Endothelial cell of umbilical vein (primary cell): Measurements from ENCODE around the gene CHRM4. TPM values are rescaled to one million over a fixed set of nuclear protein-coding genes. Genes with fewer than 3 reads are reported as not detected.

ENCODE experiments used
- BruUV-seq: library from RNA; stranded (reverse); fragments of 400-500 nt; replicated peaks from 2 replicates; lab custom pipeline; 2021; lab: Mats Ljungman, UMichigan
- CTCF ChIA-PET: fragments of 300-600, 350-600 bp; sonication (Branson Sonifier 250); formaldehyde crosslinking; loops from one replicate; lab custom pipeline; 2021; ENCODE audit warnings: antibody characterized with exemption, inconsistent platforms; lab: Charles Lee
- POLR2A ChIA-PET: fragments of 300-600, 350-600 bp; sonication (Branson Sonifier 250); formaldehyde crosslinking; loops from one replicate; lab custom pipeline; 2021; ENCODE audit warnings: antibody characterized with exemption, inconsistent platforms; lab: Charles Lee
- DNase-seq: peaks from one replicate; pipeline ENCODE4 v3.0.0-alpha.2; 2011; ENCODE audit warnings: low read depth, low spot score
- FAIRE-seq: peaks from 2 replicates; lab custom pipeline; 2011; peaks lifted over from hg19 to GRCh38; lab: Jason Lieb, UNC
- H2AFZ ChIP-seq: 2 replicates; pipeline ENCODE4 v1.6.0; 2012; ENCODE audit warnings: low read depth, low read length, control low read depth, inconsistent platforms
- H3K27ac ChIP-seq: 2 replicates; pipeline ENCODE4 v1.5.1; 2011; ENCODE audit warnings: low read depth, mild to moderate bottlenecking, control low read depth, low read length, moderate library complexity; ENCODE audit not compliant: insufficient read depth
- H3K27me3 ChIP-seq, 2 experiments: 2 replicates each; pipeline versions ENCODE4 v1.6.0 to v1.6.1; 2011; ENCODE audit warnings: low read length in 2 of 2, mixed read lengths in 1 of 2; ENCODE audit not compliant: control insufficient read depth in 2 of 2, insufficient read depth in 2 of 2
- H3K36me3 ChIP-seq, 2 experiments: 2 replicates in 1 of 2; 3 replicates in 1 of 2; pipeline ENCODE4 v1.5.1; 2011; ENCODE audit warnings: low read length in 2 of 2, mild to moderate bottlenecking in 1 of 2, moderate library complexity in 1 of 2; ENCODE audit not compliant: control insufficient read depth in 2 of 2, insufficient read depth in 2 of 2; ENCODE audit errors: extremely low read depth in 1 of 2
- H3K4me1 ChIP-seq: 3 replicates; pipeline ENCODE4 v1.5.1; 2011; ENCODE audit warnings: mild to moderate bottlenecking, low read length; ENCODE audit not compliant: control insufficient read depth, insufficient read depth; ENCODE audit errors: extremely low read depth
- H3K4me2 ChIP-seq: 2 replicates; pipeline ENCODE4 v1.6.1; 2011; ENCODE audit warnings: low read length, control low read depth, mixed read lengths; ENCODE audit not compliant: insufficient read depth
- H3K4me3 ChIP-seq, 3 experiments: fragments of 200-600 bp in 1 of 3; sonication (generic), shearing (Covaris generic) in 1 of 3; replicated peaks in 1 of 3; 2 replicates each; pipeline ENCODE4 v1.5.1; 2011 to 2016; ENCODE audit warnings: control low read depth in 3 of 3, low read length in 3 of 3, mild to moderate bottlenecking in 2 of 3, inconsistent platforms in 1 of 3, low read depth in 1 of 3, moderate library complexity in 1 of 3; ENCODE audit not compliant: insufficient read depth in 1 of 3
- H3K79me2 ChIP-seq: 2 replicates; pipeline ENCODE4 v1.6.0; 2012; ENCODE audit warnings: low read length, inconsistent platforms; ENCODE audit not compliant: control insufficient read depth, insufficient read depth
- H3K9ac ChIP-seq: replicated peaks from 2 replicates; pipeline ENCODE3; 2011; ENCODE audit warnings: low read length, control low read depth; ENCODE audit not compliant: insufficient read depth; ENCODE audit errors: extremely low read depth
- H3K9me1 ChIP-seq: replicated peaks from 3 replicates; pipeline ENCODE4 v1.6.0; 2011; ENCODE audit warnings: mild to moderate bottlenecking, low read length; ENCODE audit not compliant: control insufficient read depth, insufficient read depth; ENCODE audit errors: extremely low read depth
- H3K9me3 ChIP-seq: replicated peaks from 2 replicates; pipeline ENCODE4 v1.5.1; 2012; ENCODE audit warnings: low read length, inconsistent platforms; ENCODE audit not compliant: control insufficient read depth, insufficient read depth
- H4K20me1 ChIP-seq: replicated peaks from 2 replicates; pipeline ENCODE3; 2011; ENCODE audit warnings: mild to moderate bottlenecking, low read length; ENCODE audit not compliant: control insufficient read depth, insufficient read depth; ENCODE audit errors: extremely low read depth
- CTCF ChIP-seq, 2 donors: IDR thresholded peaks; 1 replicate in 1 of 2; 2 replicates in 1 of 2; pipeline ENCODE4 v1.5.1; 2011; ENCODE audit warnings: low read length in 2 of 2, mild to moderate bottlenecking in 2 of 2, moderate library complexity in 2 of 2, control low read depth in 1 of 2, inconsistent platforms in 1 of 2, low read depth in 1 of 2; ENCODE audit not compliant: insufficient read depth in 1 of 2; ENCODE audit errors: extremely low read depth in 1 of 2
- EZH2 ChIP-seq: IDR thresholded peaks from 2 replicates; pipeline ENCODE4 v1.6.1; 2012; ENCODE audit warnings: borderline replicate concordance, low read depth, mild to moderate bottlenecking, moderate library complexity, low read length, inconsistent platforms; ENCODE audit not compliant: severe bottlenecking
- FOS ChIP-seq: IDR thresholded peaks from 2 replicates; pipeline ENCODE4 v1.6.1; 2011; ENCODE audit warnings: mild to moderate bottlenecking, low read length, moderate library complexity, borderline replicate concordance; ENCODE audit not compliant: insufficient read depth
- GATA2 ChIP-seq: IDR thresholded peaks from 2 replicates; pipeline ENCODE4 v1.7.0; 2011; ENCODE audit warnings: low read depth, mild to moderate bottlenecking, moderate library complexity, mixed read lengths, low read length; ENCODE audit not compliant: insufficient read length, insufficient read depth
- MAX ChIP-seq: IDR thresholded peaks from 2 replicates; pipeline ENCODE4 v1.6.1; 2011; ENCODE audit not compliant: insufficient read depth, insufficient read length
- MYC ChIP-seq: IDR thresholded peaks from one replicate; pipeline ENCODE4 v1.6.1; 2011; ENCODE audit warnings: mild to moderate bottlenecking, low read depth, low read length
- POLR2A ChIP-seq: IDR thresholded peaks from 2 replicates; pipeline ENCODE4 v1.6.1; 2012; ENCODE audit warnings: low read depth, mild to moderate bottlenecking, control low read depth, low read length
- POLR2AphosphoS5 ChIP-seq: IDR thresholded peaks from 2 replicates; pipeline ENCODE4 v1.6.1; 2012; ENCODE audit warnings: low read depth, mild to moderate bottlenecking, control low read depth, low read length, moderate library complexity; ENCODE audit not compliant: insufficient read depth
- dilution Hi-C: fragments of 300-500 bp; cut with MboI; formaldehyde crosslinking; loops from one replicate; pipeline ENCODE4 v1.15.0; 2019; ENCODE audit warnings: low sequenced_read_pairs; ENCODE audit not compliant: extremely low pct_ligation_motif_present
- intact Hi-C: fragments of 100-400 bp; cut with micrococcal nuclease; formaldehyde crosslinking; loops from one replicate; pipeline ENCODE4 v1.10.0; 2022
- polyA plus RNA-seq, 4 experiments: library from polyadenylated mRNA; depleted of rRNA in 3 of 4; stranded (reverse) in 3 of 4; unstranded in 1 of 4; fragments of >200 nt; gene quantifications; 2 replicates each; pipeline versions ENCODE4 v1.2.1 to v1.2.3, GENCODE V29; 2011 to 2012; ENCODE audit warnings: missing spikeins in 1 of 4
- total RNA-seq: library from RNA; stranded (reverse); gene quantifications from 2 replicates; pipeline ENCODE4 v1.2.3, GENCODE V29; 2021

CHRM4 gene
- total and polyA plus RNA-seq, 2 donors (not counting 3 experiments of a cell fraction or from before 2014, with no cell fraction given): 0.04 to 0.22 TPM

- no peaks in the 10 kb centered on the region for H3K9me1 ChIP-seq
- no TSS peak for BruUV-seq
- peaks cover 70% of the 10 kb centered on the region for H3K79me2 ChIP-seq
- H3K27me3 ChIP-seq: no peaks in the 10 kb centered on the region
- H3K9me3 ChIP-seq: no peaks in the 10 kb centered on the region
- H3K9ac ChIP-seq: no peak overlapping the region
- H3K27ac ChIP-seq: no peak overlapping the region
- H4K20me1 ChIP-seq: no peaks in the 10 kb centered on the region
- peaks cover 21% of the 10 kb centered on the region for H3K4me1 ChIP-seq
- H3K36me3 ChIP-seq: peaks cover 2 to 12% of the 10 kb centered on the region in 2 experiments
- POLR2A ChIA-PET: no interaction called here
- dilution Hi-C loops: no loop called here
- no peak overlapping the region for H3K4me2 ChIP-seq
- FAIRE-seq: no peak
- no peak for TF ChIP-seq POLR2A
- no peak for TF ChIP-seq MYC
- TF ChIP-seq FOS: no peak
- TF ChIP-seq EZH2: no peak
- TF ChIP-seq GATA2: no peak
- no peak for TF ChIP-seq CTCF (IDR thresholded peaks at IDR 0.05; ENCODE audit: extremely low read depth in 1 of 2, insufficient read depth in 1 of 2, low read depth in 1 of 2, low read length in 2 of 2)
- TF ChIP-seq POLR2AphosphoS5: no peak
- no peak for TF ChIP-seq MAX
- intact Hi-C loops: no loop called here
- CTCF ChIA-PET: interaction anchor here (0.7 to 10.8 kb wide), 7 partner anchors 14 to 112 kb away, joined by 3 to 200 read pairs (median 5); partner anchors contain the start of gene MDK
- H3K4me3 ChIP-seq: no peak overlapping the region
- no peak overlapping the region for H2AFZ ChIP-seq
- no peak for DNase-seq
Observed at GRCh38 chr11:46351148-46351547, 40.4 kb downstream of the CHRM4 start.
